ENCODE results near the gene USP12. TPM values are rescaled to one million over a fixed set of nuclear protein-coding genes. Genes with fewer than 3 reads are reported as not detected.

Gene USP12
- total and polyA plus RNA-seq, 2 donors from 2014 or later: 15.0 to 27.5 TPM

GRCh38 chr13:27026396-27026795 lies 145.2 kb downstream of the USP12 start:
- Histone ChIP-seq H3K9me3 (ENCODE audit: control insufficient read depth in 2 of 3, insufficient read depth in 1 of 3, low read length in 3 of 3) (no peaks in the 10 kb centered on the region), H3K36me3 (ENCODE audit: control insufficient read depth in 2 of 3, insufficient read depth in 3 of 3, low read length in 3 of 3) (no peaks in the 10 kb centered on the region), H3K27ac (ENCODE audit: low read depth in 2 of 2, low read length in 2 of 2) (no peak overlapping the region), H3K9ac (ENCODE audit: low read length in 3 of 3) (no peak overlapping the region), H3K4me3 (ENCODE audit: low read length in 3 of 3) (no peak overlapping the region), H3K4me1 (ENCODE audit: control insufficient read depth in 2 of 3, insufficient read depth in 2 of 3, low read depth in 1 of 3, low read length in 3 of 3) (peaks cover 0 to 2% (median 0%) of the 10 kb centered on the region in 3 donors), H3K27me3 (ENCODE audit: control insufficient read depth, insufficient read depth, low read length) (no peaks in the 10 kb centered on the region)
- intact Hi-C loops (cut with DNase I): no loop called here
- FAIRE-seq: no peak
- TF ChIP-seq CTCF (IDR thresholded peaks at IDR 0.05; ENCODE audit: borderline replicate concordance, extremely low read depth, insufficient read depth): no peak
- no peak for DNase-seq

- H3K27me3 ChIP-seq (ENCODE audit: control insufficient read depth, insufficient read depth, low read length): no peaks in the 10 kb centered on the region
- TF ChIP-seq CTCF (IDR thresholded peaks at IDR 0.05; ENCODE audit: borderline replicate concordance, extremely low read depth, insufficient read depth): no peak
- H3K9me3 ChIP-seq (ENCODE audit: control insufficient read depth in 2 of 3, insufficient read depth in 1 of 3, low read length in 3 of 3): no peaks in the 10 kb centered on the region
- no peaks in the 10 kb centered on the region for H3K36me3 ChIP-seq (ENCODE audit: control insufficient read depth in 2 of 3, insufficient read depth in 3 of 3, low read length in 3 of 3)
- intact Hi-C loops (cut with DNase I): no loop called here
- H3K9ac ChIP-seq (ENCODE audit: low read length in 3 of 3): no peak overlapping the region
- no peak overlapping the region for H3K27ac ChIP-seq (ENCODE audit: low read depth in 2 of 2, low read length in 2 of 2)
- FAIRE-seq: no peak
- H3K4me3 ChIP-seq (ENCODE audit: low read length in 3 of 3): no peak overlapping the region
- DNase-seq: no peak
- peaks cover 0 to 2% (median 0%) of the 10 kb centered on the region in 3 donors for H3K4me1 ChIP-seq (ENCODE audit: control insufficient read depth in 2 of 3, insufficient read depth in 2 of 3, low read depth in 1 of 3, low read length in 3 of 3)
Observed at GRCh38 chr13:27024776-27025492, 146.7 kb downstream of the USP12 start.

- no peak overlapping the region for H3K4me3 ChIP-seq (ENCODE audit: low read length in 3 of 3)
- DNase-seq (no peak), FAIRE-seq (no peak)
- H3K27me3 ChIP-seq (ENCODE audit: control insufficient read depth, insufficient read depth, low read length): no peaks in the 10 kb centered on the region
- intact Hi-C loops (cut with DNase I): no loop called here
- H3K36me3 ChIP-seq (ENCODE audit: control insufficient read depth in 2 of 3, insufficient read depth in 3 of 3, low read length in 3 of 3): no peaks in the 10 kb centered on the region
- H3K9ac ChIP-seq (ENCODE audit: low read length in 3 of 3): no peak overlapping the region
- no peak overlapping the region for H3K27ac ChIP-seq (ENCODE audit: low read depth in 2 of 2, low read length in 2 of 2)
- H3K4me1 ChIP-seq (ENCODE audit: control insufficient read depth in 2 of 3, insufficient read depth in 2 of 3, low read depth in 1 of 3, low read length in 3 of 3): peaks cover 0 to 4% (median 2%) of the 10 kb centered on the region in 3 donors
- no peaks in the 10 kb centered on the region for H3K9me3 ChIP-seq (ENCODE audit: control insufficient read depth in 2 of 3, insufficient read depth in 1 of 3, low read length in 3 of 3)
- no peak for TF ChIP-seq CTCF (IDR thresholded peaks at IDR 0.05; ENCODE audit: borderline replicate concordance, extremely low read depth, insufficient read depth)
Observed at GRCh38 chr13:27024074-27024461, 147.5 kb downstream of the USP12 start.
